ENCODE results near the gene MAP3K4.

Gene MAP3K4

GRCh38 chr6:161162722-161163121 lies 171.2 kb downstream of the MAP3K4 start:
- TF ChIP-seq CTCF (IDR thresholded peaks at IDR 0.05; ENCODE audit: control insufficient read depth, extremely low read depth, insufficient read depth): no peak
- DNase-seq (ENCODE audit: low read depth): peak; percentile 43
- H3K4me3 ChIP-seq (ENCODE audit: low read depth, low read length): no peak overlapping the region

GRCh38 chr6:161163466-161164181 lies 172.1 kb downstream of the MAP3K4 start:
- TF ChIP-seq CTCF (IDR thresholded peaks at IDR 0.05; ENCODE audit: control insufficient read depth, extremely low read depth, insufficient read depth): no peak
- no peak for DNase-seq (ENCODE audit: low read depth)
- no peak overlapping the region for H3K4me3 ChIP-seq (ENCODE audit: low read depth, low read length)

GRCh38 chr6:161164182-161164625 lies 172.6 kb downstream of the MAP3K4 start:
- no peak for TF ChIP-seq CTCF (IDR thresholded peaks at IDR 0.05; ENCODE audit: control insufficient read depth, extremely low read depth, insufficient read depth)
- no peak for DNase-seq (ENCODE audit: low read depth)
- H3K4me3 ChIP-seq (ENCODE audit: low read depth, low read length): no peak overlapping the region

- H3K4me3 ChIP-seq (ENCODE audit: low read depth, low read length): no peak overlapping the region
- no peak for TF ChIP-seq CTCF (IDR thresholded peaks at IDR 0.05; ENCODE audit: control insufficient read depth, extremely low read depth, insufficient read depth)
- DNase-seq (ENCODE audit: low read depth): no peak
Measured at GRCh38 chr6:161166176-161166575, 174.6 kb downstream of the MAP3K4 start.

- DNase-seq (ENCODE audit: low read depth): no peak
- no peak overlapping the region for H3K4me3 ChIP-seq (ENCODE audit: low read depth, low read length)
- TF ChIP-seq CTCF (IDR thresholded peaks at IDR 0.05; ENCODE audit: control insufficient read depth, extremely low read depth, insufficient read depth): no peak
Measured at GRCh38 chr6:161166677-161167076, 175.1 kb downstream of the MAP3K4 start.

Data from LNCaP clone FGC (cell line).